NCI-H446 (cell line): ENCODE results near the gene ATG10.

Experiments
- DNase-seq, 2 experiments: peaks; one replicate each; lab custom pipeline; 2025; lab: John Stamatoyannopoulos, UW

ATG10 gene

DNA sequence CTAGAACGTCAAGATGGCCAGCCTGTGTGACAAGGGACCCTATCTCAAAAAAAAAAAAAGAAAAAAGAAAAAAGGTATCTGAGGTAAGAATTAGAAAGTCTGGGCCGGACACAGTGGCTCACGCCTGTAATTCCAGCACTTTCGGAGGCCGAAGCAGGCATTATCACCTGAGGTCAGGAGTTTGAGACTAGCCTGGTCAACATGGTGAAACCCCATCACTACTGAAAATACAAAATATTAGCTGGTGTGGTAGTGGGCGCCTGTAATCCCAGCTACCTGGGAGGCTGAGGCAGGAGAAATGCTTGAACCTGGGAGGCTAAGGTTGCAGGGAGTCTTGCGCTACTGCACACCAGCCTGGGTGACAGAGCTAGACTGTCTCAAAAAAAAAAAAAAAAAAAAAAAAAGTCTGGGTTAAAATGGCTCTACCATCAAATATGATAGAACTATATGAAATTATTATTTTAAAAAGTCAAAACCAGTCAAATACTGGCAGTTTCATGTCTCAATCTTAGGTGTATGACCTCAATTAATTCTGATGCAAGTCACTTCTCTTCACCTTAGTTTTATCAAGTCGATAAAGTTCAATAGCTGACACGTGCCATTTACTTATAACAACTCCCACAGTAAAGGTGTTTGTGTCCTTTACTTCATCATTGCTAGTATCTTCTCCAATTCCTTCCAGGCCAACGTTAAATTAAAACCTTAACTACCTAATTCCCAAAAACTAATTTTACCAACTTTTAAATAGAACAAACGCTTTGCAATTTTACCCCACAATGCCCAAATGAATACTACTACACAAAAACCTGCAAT, 305.2 kb downstream of the ATG10 start:
- DNase-seq, result no peak

DNA sequence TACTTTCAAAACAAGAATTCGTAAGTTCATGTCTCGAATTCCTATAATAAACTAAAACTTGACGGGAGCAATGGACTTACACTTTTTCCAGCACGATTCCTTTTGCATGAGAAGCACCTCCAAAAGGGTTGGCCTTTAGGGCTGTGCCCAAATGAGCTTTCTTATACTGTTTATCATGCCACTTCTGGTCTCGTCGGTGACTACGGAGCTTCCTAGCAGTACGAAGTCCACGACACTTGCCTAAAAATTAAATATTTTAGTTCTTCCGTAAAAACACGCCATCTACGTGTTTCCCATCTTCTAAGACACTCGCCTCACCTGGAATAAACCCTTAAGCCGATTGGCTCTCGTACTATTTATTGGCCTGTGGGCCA, 305.8 kb downstream of the ATG10 start:
- no peak for DNase-seq

DNA sequence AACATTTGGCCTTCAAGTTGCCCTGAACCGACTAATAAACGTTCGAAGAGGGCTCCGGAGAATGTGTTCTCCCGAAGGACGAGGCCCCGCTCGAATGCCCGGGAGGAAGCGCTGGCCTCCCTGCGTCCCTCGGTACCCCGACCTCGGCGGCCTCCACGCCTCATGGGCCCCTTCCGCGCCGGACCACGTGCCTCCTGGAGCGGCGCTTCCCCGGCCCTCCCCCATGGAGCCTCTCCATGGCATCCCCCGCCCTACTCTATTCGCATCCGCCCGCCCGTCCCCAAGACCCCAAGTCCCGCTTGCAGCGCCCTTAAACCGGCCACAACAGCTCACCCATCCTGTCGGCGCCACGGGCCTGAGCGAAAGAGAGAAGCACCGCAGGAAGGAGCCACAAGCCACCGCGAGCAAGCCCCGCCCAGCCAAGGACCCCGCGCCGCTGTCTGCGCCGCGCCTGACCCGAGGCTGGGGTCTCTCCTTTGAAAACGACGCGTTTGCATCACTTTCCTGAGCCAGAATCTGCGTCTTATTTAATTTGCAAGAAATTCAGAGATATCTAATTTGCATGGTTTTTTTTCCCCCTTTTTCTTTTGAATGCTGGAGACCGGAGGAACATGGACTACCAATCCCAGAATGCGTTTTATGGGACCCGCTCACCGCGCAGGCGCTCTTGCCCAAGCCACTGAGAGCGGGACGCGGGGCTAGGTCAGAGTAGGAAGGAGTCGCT, 306.3 kb downstream of the ATG10 start, which contains the start of gene RPS23:
Gene RPS23, minus strand, starts transcription at position 368 of the 724 bp plus-strand sequence. Its CDS starts 31 bp downstream, at position 337.
- DNase-seq, result peak; percentile 91 to 93

DNA sequence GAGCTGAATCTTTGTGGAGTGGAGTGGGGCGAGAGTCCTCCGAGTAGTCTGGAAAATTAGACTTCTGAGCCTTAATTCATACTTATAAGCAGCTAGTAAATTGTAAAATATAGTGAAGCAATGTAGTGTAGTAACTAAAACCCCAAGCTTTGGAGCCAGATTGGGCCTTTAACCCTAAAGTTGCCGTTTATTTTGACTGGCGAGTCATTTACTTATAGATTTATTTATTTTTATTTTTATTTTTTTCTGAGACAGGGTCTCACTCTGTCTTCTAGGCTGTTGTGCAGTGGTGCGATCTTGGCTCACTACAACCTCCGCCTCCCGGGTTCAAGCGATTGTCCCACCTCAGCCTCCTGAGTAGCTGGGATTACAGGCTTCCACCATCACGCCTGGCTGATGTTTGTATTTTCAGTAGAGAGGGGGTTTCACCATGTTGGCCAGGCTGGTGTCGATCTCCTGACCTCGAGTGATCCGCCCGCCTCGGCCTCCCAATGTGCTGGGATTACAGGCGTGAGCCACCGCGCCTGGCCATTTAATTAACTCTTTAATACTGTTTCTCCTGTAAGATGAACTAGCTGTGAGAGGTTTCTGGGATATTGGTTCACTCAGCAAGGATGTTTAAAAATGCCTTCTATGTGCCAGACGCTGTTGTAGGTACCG, 307.0 kb downstream of the ATG10 start:
- no peak for DNase-seq

DNA sequence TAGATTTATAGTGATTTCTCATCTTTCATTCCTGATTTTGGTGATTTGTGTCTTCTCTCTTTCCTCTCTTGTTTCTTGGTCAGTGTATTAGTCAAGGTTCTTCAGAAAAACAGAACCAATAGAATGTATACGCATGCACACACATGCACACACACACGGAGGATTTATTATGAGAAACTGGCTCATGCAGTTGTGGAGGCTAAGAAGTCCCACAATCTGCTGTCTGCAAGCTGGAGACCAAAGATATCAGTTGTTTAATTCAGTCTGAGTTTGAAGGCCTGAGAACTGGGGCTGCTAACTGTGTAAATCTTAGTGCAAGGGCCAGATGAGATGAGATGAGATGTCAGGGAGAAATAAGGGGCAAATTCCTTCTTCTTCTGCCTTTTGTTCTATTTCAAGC, 312.1 kb downstream of the ATG10 start:
- no peak for DNase-seq

DNA sequence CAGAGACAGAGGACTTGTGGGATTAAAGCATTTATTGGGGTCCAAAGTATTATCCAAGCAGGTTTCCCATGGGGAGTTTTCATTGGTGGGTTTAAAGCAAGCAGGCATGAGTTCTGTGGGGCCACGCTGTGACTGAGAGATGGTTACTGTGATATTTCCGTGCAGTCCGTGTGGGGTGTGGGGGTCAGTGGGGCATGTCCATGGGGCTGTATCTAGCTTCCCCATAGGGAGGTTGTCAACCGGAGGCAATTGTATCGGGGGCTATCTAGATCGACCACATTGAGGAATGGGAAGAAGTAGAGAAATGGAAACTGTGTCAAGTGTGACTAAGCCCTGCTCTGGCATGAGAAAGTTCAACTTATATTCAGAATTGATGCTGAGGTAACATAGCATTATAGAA, 313.4 kb downstream of the ATG10 start:
- DNase-seq, result no peak

DNA sequence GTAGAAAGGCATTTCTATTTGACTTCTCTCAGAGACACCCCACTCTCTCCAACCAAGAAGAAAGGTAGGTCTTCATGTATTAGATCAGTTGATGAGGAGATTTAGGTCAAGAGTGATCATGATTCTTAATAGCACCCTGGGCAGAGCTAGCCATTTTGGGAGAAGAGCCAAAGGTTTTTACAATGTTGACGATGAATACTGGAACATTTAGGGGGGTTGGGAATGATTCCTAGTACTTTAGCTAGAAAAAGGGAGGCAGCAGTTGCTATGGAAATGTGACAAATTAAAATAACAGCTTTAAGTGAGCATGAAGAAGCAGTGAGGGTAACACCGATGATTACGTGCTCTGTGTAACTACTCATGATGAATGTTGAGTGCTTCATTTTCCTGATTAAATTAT, 315.8 kb downstream of the ATG10 start:
- DNase-seq, result no peak

DNA sequence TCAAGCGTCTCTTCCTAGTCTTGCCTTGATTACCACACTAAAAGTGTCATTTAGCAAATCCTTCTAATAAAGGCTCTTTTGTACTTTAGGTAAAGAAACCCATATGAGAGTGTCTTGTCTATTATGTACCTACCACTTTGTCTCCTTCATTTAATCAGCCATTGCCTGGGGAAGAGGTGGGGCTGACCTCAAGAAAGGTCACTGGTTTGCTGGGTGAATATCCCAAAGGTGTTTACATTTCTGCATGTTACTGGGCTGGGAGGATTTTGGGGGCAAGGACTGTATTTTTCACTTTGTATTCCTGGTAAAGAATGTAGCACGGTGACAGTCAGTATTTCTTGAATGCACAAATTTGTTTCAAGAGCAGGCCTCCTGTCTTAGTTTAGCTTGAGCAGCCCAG, 318.2 kb downstream of the ATG10 start:
- DNase-seq, result no peak

DNA sequence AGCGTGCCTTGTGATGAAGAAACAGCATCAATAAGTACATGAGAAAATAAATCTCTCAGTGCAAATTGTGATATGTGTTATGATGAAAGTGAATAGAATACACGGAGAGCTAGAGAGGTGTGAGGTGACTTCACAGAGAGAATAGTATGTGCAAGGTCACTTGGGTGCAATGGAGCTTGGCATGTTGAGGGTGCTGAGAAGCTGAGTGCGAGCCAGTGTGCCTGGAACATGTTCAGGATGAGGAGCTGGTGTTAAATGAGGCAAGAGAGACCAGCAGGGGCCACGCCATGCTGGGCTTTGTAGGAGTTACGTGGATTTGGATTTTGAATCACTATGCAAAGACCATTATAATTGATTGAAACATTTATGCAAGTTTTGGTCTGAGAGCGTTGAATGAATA, 319.1 kb downstream of the ATG10 start:
- DNase-seq, result no peak

DNA sequence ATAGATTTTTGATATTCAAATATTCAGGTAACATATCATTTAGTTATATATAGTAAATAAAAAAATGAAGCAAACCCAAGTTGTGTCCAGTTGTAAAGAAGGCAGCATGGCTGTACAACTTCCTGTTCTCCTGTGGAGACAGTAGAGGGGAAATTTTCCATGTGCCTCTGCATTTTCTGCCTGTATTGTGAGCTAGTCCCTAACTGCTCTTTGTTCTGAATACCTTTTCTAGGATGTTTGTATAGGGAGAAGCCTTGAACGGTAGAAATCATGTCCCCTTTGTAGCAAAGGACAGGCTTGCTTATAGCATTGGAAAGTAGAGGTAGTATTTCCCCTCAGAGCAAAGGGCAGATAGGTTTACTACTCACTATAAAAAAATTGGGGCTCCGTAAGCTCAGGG, 319.6 kb downstream of the ATG10 start:
- no peak for DNase-seq

DNA sequence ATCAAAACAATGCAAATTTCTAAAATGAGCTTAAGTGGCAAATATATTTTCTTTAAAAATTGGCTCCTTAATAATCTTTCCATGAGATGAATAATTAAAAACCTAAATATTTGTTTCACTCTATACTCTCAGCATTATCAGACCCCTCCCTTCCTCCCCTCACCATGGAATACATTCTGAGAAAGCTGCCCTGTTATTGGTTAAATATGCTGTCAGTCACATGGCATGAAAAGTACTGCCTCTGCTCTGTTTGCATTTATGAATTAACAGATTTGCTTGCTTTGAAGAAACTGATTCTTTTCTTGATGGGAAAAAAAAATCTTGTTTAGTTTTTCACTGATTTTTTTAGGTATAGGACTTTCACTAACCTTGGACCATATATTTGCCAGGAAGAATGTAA, 323.3 kb downstream of the ATG10 start:
- DNase-seq, result peak in 1 of 2 experiments; percentile 12

DNA sequence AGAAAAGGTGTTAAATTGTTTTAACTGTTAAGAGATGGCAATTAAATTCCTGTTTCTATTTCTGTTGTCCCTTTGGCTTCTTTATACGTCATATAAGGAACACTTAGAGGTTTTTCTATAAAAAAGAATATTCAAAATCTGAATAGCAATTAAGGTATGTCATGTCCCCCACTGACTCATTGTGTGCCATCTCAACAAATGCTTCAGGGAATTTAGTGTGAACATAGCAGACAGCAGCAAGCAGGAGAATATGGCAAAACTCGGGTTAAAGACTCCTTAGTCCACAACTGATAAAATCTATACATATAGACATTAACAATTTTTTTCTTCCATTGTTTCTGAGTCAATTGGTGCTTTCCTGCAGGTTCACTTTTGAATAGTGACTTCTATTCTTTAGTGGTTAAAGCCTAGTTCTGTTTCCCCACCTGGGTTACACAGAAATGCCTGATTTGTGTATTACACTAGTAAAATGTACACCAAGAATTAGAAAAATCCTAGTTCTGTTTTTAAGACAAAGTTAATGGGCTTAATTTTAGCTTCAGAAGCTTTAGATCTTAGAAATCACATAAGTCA, 324.2 kb downstream of the ATG10 start:
- no peak for DNase-seq

DNA sequence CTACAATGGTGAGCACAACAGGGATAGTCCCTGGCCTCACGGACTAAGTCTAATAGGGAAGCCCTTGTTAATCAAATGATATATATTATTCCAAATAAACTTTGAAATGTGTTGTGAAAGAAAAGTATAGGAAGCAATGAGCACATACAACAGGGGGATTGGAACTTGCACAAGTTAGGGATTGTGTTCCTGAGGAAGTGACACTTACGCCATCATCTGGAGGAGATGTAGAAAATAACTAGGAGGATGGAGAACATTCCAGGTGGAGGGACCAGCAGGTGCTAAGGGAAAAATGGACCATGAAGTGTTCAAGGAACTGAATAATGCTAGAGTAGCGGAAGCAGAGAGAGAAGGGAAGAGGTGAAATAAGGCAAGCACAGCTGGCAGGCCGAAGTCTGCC, 325.1 kb downstream of the ATG10 start:
- DNase-seq, result no peak

DNA sequence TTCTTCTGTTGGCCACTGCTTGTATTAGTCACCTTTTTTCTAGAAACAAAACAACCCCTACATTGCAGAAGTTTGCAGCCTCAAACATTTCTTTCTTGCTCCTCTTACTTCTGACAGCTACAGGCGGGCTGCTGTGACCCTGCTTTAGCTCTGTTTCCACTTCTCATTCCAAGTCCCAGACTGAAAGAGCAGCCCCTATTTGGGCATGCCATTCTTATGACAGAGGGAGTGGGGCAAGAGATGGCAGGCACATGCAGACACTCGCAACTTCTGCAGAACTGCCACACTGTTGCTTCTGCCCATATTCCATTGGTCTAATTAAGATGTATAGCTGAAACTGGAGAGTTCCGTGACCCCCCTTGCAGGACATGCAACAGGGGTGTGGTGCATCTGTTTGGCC, 325.9 kb downstream of the ATG10 start:
- DNase-seq, result no peak

DNA sequence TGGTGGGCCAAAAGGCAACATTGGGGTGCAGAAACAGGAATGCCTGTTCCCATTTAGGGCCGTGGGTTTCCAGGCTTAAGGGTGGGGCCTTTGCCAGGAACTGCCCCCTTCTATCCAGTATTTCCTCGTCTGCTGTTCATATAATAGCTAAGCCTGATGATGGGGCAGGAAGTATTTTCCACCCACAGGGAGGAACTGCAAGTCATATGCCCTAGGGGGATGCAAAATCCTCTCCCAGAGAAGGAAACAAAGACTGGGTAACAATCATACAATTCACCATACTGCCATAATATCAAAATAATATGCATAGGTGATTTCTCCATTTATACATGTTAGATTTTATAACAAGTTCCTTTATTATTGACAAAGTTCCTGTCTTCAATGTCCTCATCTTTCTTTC, 326.8 kb downstream of the ATG10 start:
- DNase-seq, result no peak

DNA sequence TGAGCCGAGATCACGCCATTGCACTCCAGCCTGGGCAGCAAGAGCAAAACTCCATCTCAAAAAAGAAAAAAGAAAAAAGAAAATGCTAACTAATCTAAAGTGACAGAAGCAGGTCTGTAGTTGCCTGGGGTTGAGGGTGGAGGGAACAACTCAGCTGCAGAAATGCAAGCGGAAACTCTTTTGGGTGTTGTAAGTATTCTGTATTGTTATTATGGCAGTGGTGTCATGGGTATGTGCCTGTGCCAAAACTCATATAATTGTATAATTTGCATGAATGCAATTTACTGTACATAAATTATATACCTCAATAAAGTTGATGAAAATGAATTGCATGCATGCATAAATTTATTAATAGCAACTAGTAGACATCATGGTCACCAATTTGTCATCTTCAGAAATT, 329.4 kb downstream of the ATG10 start:
- DNase-seq, result no peak
